Measurements from ENCODE around the gene VRTN. TPM values are rescaled to one million over a fixed set of nuclear protein-coding genes. Genes with fewer than 3 reads are reported as not detected.

The VRTN gene
- total and polyA plus RNA-seq, 2 of the 8 experiments (the other 6 are each of a cell fraction or from before 2014, with no cell fraction given) = 133 to 148 TPM

GRCh38 chr14:74347795-74348100 lies 523 bp upstream of the VRTN start (continued):
- TF ChIP-seq SIN3A (conservative IDR thresholded peaks at IDR 0.05 in 1 of 2, IDR thresholded peaks at IDR 0.05 in 1 of 2; ENCODE audit: low read depth in 1 of 2, low read length in 2 of 2) (0 out of 4 replicates have a peak, but pooled peaks of 1 of the 2 experiments have one; percentile 14), MAFK (IDR thresholded peaks at IDR 0.05; ENCODE audit: low read depth, low read length) (no peak)
